ENCODE data around the gene TRIM17. TPM values are rescaled to one million over a fixed set of nuclear protein-coding genes. Genes with fewer than 3 reads are reported as not detected.
A peak's percentile ranks its signal among the peaks of the same experiment; 100 is the strongest.

Gene TRIM17
- total and polyA plus RNA-seq, 9 of the 15 experiments (the other 6 are each of a cell fraction or from before 2014, with no cell fraction given) = not detected

DNA sequence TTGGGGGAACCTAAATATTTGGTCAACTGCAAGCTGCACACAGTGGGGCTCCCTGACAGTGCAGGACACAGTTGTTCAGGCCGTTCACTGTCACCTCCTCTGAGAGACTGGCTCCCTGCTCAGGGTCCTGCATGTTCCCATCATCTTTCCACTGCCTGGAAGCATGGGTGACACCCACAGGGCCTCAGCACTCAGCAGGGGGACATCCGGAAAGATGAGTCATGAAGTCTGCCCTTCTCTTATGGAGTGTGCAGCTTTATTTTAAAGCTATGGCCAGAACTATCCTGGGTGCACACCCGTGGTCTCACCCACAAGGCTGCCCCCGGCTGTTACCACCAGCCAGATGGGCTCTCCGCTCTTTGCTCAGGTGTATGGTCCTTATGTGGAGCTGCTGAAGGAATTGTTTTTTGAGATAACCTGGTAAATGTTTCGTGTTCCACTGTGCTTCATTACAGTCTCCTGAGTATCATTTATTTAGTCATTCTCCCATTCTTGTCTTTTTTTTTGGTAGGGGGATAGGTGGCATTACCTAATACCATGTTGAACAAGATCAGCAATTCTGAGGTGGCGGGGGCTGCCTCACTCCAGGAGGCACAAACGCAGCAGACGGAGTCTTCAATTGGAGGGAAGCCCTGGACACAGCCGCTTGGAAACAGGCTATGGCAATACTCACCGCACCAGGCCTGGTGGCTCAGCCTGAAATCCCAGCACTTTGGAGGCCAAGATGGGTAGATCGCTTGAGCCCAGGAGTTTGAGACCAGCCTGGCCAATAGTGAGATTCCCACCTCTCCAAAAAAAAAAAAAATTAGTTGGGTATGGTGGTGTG is 24.3 kb downstream of the TRIM17 start (continued):
- TF ChIP-seq PTRF (tag; IDR thresholded peaks at IDR 0.05) (no peak), JUND (IDR thresholded peaks at IDR 0.05; ENCODE audit: borderline replicate concordance, low read depth, low read length) (peak; percentile 95), JUND (tag; IDR thresholded peaks at IDR 0.05; ENCODE audit: borderline replicate concordance, low read depth, low read length) (peak; percentile 91; the same call in 2 of the 3 replicates), ARID1B (IDR thresholded peaks at IDR 0.05) (peak; percentile 59), TRIM28 (IDR thresholded peaks at IDR 0.05) (no peak), ZEB2 (IDR thresholded peaks at IDR 0.05) (no peak), ZNF717 (CRISPR knock-in tag; IDR thresholded peaks at IDR 0.05) (no peak), GABPA (tag; conservative IDR thresholded peaks at IDR 0.05; ENCODE audit: low read depth) (0 out of 2 replicates have a peak, but pooled peaks have one; percentile 20), RBM39 (optimal IDR thresholded peaks at IDR 0.05; ENCODE audit: low read depth, low read length) (no peak), LEF1 (IDR thresholded peaks at IDR 0.05) (no peak), DNMT1 (IDR thresholded peaks at IDR 0.05) (0 out of 2 replicates have a peak, but pooled peaks have one; percentile 23), POLR2B (IDR thresholded peaks at IDR 0.05; ENCODE audit: low read depth, partially characterized antibody) (peak; percentile 18)
- TF ChIP-seq, protein P1, sequence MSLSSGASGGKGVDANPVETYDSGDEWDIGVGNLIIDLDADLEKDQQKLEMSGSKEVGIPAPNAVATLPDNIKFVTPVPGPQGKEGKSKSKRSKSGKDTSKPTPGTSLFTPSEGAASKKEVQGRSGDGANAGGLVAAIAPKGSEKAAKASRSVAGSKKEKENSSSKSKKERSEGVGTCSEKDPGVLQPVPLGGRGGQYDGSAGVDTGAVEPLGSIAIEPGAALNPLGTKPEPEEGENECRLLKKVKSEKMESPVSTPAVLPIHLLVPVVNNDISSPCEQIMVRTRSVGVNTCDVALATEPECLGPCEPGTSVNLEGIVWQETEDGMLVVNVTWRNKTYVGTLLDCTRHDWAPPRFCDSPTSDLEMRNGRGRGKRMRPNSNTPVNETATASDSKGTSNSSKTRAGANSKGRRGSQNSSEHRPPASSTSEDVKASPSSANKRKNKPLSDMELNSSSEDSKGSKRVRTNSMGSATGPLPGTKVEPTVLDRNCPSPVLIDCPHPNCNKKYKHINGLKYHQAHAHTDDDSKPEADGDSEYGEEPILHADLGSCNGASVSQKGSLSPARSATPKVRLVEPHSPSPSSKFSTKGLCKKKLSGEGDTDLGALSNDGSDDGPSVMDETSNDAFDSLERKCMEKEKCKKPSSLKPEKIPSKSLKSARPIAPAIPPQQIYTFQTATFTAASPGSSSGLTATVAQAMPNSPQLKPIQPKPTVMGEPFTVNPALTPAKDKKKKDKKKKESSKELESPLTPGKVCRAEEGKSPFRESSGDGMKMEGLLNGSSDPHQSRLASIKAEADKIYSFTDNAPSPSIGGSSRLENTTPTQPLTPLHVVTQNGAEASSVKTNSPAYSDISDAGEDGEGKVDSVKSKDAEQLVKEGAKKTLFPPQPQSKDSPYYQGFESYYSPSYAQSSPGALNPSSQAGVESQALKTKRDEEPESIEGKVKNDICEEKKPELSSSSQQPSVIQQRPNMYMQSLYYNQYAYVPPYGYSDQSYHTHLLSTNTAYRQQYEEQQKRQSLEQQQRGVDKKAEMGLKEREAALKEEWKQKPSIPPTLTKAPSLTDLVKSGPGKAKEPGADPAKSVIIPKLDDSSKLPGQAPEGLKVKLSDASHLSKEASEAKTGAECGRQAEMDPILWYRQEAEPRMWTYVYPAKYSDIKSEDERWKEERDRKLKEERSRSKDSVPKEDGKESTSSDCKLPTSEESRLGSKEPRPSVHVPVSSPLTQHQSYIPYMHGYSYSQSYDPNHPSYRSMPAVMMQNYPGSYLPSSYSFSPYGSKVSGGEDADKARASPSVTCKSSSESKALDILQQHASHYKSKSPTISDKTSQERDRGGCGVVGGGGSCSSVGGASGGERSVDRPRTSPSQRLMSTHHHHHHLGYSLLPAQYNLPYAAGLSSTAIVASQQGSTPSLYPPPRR (CRISPR knock-in tag; IDR thresholded peaks at IDR 0.05; ENCODE audit: borderline replicate concordance) = no peak
- TF ChIP-seq, protein P2, sequence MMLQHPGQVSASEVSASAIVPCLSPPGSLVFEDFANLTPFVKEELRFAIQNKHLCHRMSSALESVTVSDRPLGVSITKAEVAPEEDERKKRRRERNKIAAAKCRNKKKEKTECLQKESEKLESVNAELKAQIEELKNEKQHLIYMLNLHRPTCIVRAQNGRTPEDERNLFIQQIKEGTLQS (IDR thresholded peaks at IDR 0.05) = peak; percentile 90
- TF ChIP-seq, protein P2 (CRISPR knock-in tag; conservative IDR thresholded peaks at IDR 0.05) = no peak
- TF ChIP-seq, protein P3, sequence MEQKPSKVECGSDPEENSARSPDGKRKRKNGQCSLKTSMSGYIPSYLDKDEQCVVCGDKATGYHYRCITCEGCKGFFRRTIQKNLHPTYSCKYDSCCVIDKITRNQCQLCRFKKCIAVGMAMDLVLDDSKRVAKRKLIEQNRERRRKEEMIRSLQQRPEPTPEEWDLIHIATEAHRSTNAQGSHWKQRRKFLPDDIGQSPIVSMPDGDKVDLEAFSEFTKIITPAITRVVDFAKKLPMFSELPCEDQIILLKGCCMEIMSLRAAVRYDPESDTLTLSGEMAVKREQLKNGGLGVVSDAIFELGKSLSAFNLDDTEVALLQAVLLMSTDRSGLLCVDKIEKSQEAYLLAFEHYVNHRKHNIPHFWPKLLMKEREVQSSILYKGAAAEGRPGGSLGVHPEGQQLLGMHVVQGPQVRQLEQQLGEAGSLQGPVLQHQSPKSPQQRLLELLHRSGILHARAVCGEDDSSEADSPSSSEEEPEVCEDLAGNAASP (IDR thresholded peaks at IDR 0.05) = no peak
- TF ChIP-seq, protein P4, sequence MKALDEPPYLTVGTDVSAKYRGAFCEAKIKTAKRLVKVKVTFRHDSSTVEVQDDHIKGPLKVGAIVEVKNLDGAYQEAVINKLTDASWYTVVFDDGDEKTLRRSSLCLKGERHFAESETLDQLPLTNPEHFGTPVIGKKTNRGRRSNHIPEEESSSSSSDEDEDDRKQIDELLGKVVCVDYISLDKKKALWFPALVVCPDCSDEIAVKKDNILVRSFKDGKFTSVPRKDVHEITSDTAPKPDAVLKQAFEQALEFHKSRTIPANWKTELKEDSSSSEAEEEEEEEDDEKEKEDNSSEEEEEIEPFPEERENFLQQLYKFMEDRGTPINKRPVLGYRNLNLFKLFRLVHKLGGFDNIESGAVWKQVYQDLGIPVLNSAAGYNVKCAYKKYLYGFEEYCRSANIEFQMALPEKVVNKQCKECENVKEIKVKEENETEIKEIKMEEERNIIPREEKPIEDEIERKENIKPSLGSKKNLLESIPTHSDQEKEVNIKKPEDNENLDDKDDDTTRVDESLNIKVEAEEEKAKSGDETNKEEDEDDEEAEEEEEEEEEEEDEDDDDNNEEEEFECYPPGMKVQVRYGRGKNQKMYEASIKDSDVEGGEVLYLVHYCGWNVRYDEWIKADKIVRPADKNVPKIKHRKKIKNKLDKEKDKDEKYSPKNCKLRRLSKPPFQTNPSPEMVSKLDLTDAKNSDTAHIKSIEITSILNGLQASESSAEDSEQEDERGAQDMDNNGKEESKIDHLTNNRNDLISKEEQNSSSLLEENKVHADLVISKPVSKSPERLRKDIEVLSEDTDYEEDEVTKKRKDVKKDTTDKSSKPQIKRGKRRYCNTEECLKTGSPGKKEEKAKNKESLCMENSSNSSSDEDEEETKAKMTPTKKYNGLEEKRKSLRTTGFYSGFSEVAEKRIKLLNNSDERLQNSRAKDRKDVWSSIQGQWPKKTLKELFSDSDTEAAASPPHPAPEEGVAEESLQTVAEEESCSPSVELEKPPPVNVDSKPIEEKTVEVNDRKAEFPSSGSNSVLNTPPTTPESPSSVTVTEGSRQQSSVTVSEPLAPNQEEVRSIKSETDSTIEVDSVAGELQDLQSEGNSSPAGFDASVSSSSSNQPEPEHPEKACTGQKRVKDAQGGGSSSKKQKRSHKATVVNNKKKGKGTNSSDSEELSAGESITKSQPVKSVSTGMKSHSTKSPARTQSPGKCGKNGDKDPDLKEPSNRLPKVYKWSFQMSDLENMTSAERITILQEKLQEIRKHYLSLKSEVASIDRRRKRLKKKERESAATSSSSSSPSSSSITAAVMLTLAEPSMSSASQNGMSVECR (CRISPR knock-in tag; IDR thresholded peaks at IDR 0.05) = no peak

Data from K562 (cell line).